WTC11 (cell line): Measurements from ENCODE around the gene FNDC3B. TPM values are rescaled to one million over a fixed set of nuclear protein-coding genes. Genes with fewer than 3 reads are reported as not detected.

ENCODE experiments used
- ATAC-seq: fragments of 200-7000 bp; cut with Tn5 transposase; 2 replicates; pipeline ENCODE4 v1.10.0; 2021; ENCODE audit warnings: mild to moderate bottlenecking, moderate library complexity
- CTCF ChIA-PET: fragments of 300-600 bp; sonication (Branson Sonifier 250); formaldehyde crosslinking; loops from one replicate; lab custom pipeline; 2021; ENCODE audit warnings: antibody characterized with exemption; lab: Charles Lee
- POLR2A ChIA-PET: fragments of 350-600 bp; sonication (Branson Sonifier 250); formaldehyde crosslinking; loops from one replicate; lab custom pipeline; 2021; ENCODE audit warnings: antibody characterized with exemption; lab: Charles Lee
- DNase-seq: peaks from one replicate; pipeline ENCODE4 v3.0.0; 2021; ENCODE audit warnings: low spot score
- H3K27ac Mint-ChIP-seq: 2 replicates; pipeline ENCODE4 v1.8.0; 2021; ENCODE audit warnings: mixed read lengths
- H3K27me3 Mint-ChIP-seq: 2 replicates; pipeline ENCODE4 v1.8.0; 2021; ENCODE audit warnings: low read depth, mild to moderate bottlenecking, moderate library complexity, mixed read lengths
- H3K36me3 Mint-ChIP-seq: 2 replicates; pipeline ENCODE4 v1.8.0; 2021; ENCODE audit warnings: mixed read lengths
- H3K4me1 Mint-ChIP-seq: 2 replicates; pipeline ENCODE4 v1.8.0; 2022; ENCODE audit warnings: mixed read lengths
- H3K4me3 Mint-ChIP-seq: 2 replicates; pipeline ENCODE4 v1.8.0; 2021; ENCODE audit warnings: mild to moderate bottlenecking, moderate library complexity, mixed read lengths
- H3K9me3 Mint-ChIP-seq: 2 replicates; pipeline ENCODE4 v1.8.0; 2021; ENCODE audit warnings: mixed read lengths
- EMX1 ChIP-seq: fragments of 250-450 bp; sonication (Bioruptor Pico); IDR thresholded peaks from 2 replicates; pipeline ENCODE4 v1.8.0; 2021; ENCODE audit warnings: mild to moderate bottlenecking
- SOX15 ChIP-seq: fragments of 250-450 bp; sonication (Bioruptor Pico); IDR thresholded peaks from 2 replicates; pipeline ENCODE4 v1.9.0; 2021; ENCODE audit warnings: mild to moderate bottlenecking
- TCF7 ChIP-seq: sonication (generic); formaldehyde crosslinking; IDR thresholded peaks from 2 replicates; pipeline ENCODE4 v1.8.0; 2022; ENCODE audit warnings: mild to moderate bottlenecking, low read depth, missing genetic modification reagents, moderate library complexity
- TEAD4 ChIP-seq: sonication (generic); formaldehyde crosslinking; IDR thresholded peaks from 2 replicates; pipeline ENCODE4 v1.8.0; 2022; ENCODE audit warnings: mild to moderate bottlenecking, missing genetic modification reagents
- ZBTB21 ChIP-seq: sonication (generic); formaldehyde crosslinking; IDR thresholded peaks from 2 replicates; pipeline ENCODE4 v1.8.1; 2023; ENCODE audit warnings: mild to moderate bottlenecking, missing genetic modification reagents, borderline replicate concordance
- ZNF317 ChIP-seq: sonication (generic); formaldehyde crosslinking; IDR thresholded peaks from 2 replicates; pipeline ENCODE4 v1.8.1; 2023; ENCODE audit warnings: low read depth, mild to moderate bottlenecking, moderate library complexity, missing genetic modification reagents, borderline replicate concordance
- ZNF671 ChIP-seq: fragments of 250-450 bp; sonication (Bioruptor Pico); IDR thresholded peaks from 2 replicates; pipeline ENCODE4 v1.8.0; 2021; ENCODE audit warnings: mild to moderate bottlenecking
- total RNA-seq: library from RNA; stranded (reverse); gene quantifications from 3 replicates; pipeline ENCODE4 v1.2.3, GENCODE V29; 2021
- TF ChIP-seq, protein P1 (sequence below): sonication (generic); formaldehyde crosslinking; IDR thresholded peaks from 2 replicates; pipeline ENCODE4 v1.8.1; 2023; ENCODE audit warnings: mild to moderate bottlenecking, missing genetic modification reagents
- TF ChIP-seq, protein P2 (sequence below): fragments of 250-450 bp; sonication (Bioruptor Pico); IDR thresholded peaks from 2 replicates; pipeline ENCODE4 v1.9.0; 2021; ENCODE audit warnings: mild to moderate bottlenecking, borderline replicate concordance
- TF ChIP-seq, protein P3 (sequence below): sonication (generic); formaldehyde crosslinking; IDR thresholded peaks from 2 replicates; pipeline ENCODE4 v1.8.0; 2022; ENCODE audit warnings: mild to moderate bottlenecking, missing genetic modification reagents
- TF ChIP-seq, protein P4 (sequence below): sonication (generic); formaldehyde crosslinking; IDR thresholded peaks from 2 replicates; pipeline ENCODE4 v1.8.0; 2022; ENCODE audit warnings: mild to moderate bottlenecking, missing genetic modification reagents
- TF ChIP-seq, protein P5 (sequence below): fragments of 250-450 bp; sonication (Bioruptor Pico); IDR thresholded peaks from 2 replicates; pipeline ENCODE4 v2.1.2; 2022; ENCODE audit warnings: mild to moderate bottlenecking, moderate library complexity
- TF ChIP-seq, protein P6 (sequence below): sonication (generic); formaldehyde crosslinking; conservative IDR thresholded peaks from 2 replicates; pipeline ENCODE4 v1.8.1; 2023; ENCODE audit warnings: mild to moderate bottlenecking, low read depth, missing genetic modification reagents, moderate library complexity
- TF ChIP-seq, protein P7 (sequence below): sonication (generic); formaldehyde crosslinking; IDR thresholded peaks from 2 replicates; pipeline ENCODE4 v1.8.1; 2022; ENCODE audit warnings: missing genetic modification reagents, borderline replicate concordance
- TF ChIP-seq, protein P8 (sequence below): sonication (generic); formaldehyde crosslinking; IDR thresholded peaks from 2 replicates; pipeline ENCODE4 v1.8.0; 2022; ENCODE audit warnings: missing genetic modification reagents
- TF ChIP-seq, protein P9 (sequence below): sonication (generic); formaldehyde crosslinking; IDR thresholded peaks from 2 replicates; pipeline ENCODE4 v1.8.1; 2022; ENCODE audit warnings: low read depth, missing genetic modification reagents, borderline replicate concordance

Gene FNDC3B
- total RNA-seq, 1 experiment from 2014 or later: 42.8 TPM

DNA sequence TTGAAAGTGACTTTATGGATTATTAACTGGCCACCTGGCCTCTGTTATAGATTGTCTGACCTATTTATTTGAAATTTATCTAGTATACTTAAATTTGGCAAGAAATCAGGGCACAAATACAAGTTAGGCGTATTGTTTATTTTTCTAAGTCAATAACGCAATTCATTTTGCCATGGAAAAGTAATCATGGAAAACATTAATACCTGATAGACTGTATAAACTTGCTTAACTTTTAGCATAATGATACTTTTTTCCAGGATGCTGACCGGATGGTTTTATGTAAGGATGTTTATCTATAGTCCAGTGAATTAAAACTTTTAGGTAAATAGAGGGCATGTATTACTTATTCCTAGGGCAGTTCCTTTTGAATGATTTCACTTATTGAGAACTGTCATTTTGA lies 20.2 kb downstream of the FNDC3B start (continued):
- TF ChIP-seq, protein P1, sequence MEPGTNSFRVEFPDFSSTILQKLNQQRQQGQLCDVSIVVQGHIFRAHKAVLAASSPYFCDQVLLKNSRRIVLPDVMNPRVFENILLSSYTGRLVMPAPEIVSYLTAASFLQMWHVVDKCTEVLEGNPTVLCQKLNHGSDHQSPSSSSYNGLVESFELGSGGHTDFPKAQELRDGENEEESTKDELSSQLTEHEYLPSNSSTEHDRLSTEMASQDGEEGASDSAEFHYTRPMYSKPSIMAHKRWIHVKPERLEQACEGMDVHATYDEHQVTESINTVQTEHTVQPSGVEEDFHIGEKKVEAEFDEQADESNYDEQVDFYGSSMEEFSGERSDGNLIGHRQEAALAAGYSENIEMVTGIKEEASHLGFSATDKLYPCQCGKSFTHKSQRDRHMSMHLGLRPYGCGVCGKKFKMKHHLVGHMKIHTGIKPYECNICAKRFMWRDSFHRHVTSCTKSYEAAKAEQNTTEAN: no peak
- TF ChIP-seq, protein P2, sequence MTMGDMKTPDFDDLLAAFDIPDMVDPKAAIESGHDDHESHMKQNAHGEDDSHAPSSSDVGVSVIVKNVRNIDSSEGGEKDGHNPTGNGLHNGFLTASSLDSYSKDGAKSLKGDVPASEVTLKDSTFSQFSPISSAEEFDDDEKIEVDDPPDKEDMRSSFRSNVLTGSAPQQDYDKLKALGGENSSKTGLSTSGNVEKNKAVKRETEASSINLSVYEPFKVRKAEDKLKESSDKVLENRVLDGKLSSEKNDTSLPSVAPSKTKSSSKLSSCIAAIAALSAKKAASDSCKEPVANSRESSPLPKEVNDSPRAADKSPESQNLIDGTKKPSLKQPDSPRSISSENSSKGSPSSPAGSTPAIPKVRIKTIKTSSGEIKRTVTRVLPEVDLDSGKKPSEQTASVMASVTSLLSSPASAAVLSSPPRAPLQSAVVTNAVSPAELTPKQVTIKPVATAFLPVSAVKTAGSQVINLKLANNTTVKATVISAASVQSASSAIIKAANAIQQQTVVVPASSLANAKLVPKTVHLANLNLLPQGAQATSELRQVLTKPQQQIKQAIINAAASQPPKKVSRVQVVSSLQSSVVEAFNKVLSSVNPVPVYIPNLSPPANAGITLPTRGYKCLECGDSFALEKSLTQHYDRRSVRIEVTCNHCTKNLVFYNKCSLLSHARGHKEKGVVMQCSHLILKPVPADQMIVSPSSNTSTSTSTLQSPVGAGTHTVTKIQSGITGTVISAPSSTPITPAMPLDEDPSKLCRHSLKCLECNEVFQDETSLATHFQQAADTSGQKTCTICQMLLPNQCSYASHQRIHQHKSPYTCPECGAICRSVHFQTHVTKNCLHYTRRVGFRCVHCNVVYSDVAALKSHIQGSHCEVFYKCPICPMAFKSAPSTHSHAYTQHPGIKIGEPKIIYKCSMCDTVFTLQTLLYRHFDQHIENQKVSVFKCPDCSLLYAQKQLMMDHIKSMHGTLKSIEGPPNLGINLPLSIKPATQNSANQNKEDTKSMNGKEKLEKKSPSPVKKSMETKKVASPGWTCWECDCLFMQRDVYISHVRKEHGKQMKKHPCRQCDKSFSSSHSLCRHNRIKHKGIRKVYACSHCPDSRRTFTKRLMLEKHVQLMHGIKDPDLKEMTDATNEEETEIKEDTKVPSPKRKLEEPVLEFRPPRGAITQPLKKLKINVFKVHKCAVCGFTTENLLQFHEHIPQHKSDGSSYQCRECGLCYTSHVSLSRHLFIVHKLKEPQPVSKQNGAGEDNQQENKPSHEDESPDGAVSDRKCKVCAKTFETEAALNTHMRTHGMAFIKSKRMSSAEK: no peak
- TF ChIP-seq SOX15 (CRISPR knock-in tag) (no peak), TCF7 (CRISPR knock-in tag) (no peak), ZBTB21 (no peak), ZNF317 (CRISPR knock-in tag) (no peak), ZNF671 (CRISPR knock-in tag) (no peak), TEAD4 (no peak)
- TF ChIP-seq, protein P3, sequence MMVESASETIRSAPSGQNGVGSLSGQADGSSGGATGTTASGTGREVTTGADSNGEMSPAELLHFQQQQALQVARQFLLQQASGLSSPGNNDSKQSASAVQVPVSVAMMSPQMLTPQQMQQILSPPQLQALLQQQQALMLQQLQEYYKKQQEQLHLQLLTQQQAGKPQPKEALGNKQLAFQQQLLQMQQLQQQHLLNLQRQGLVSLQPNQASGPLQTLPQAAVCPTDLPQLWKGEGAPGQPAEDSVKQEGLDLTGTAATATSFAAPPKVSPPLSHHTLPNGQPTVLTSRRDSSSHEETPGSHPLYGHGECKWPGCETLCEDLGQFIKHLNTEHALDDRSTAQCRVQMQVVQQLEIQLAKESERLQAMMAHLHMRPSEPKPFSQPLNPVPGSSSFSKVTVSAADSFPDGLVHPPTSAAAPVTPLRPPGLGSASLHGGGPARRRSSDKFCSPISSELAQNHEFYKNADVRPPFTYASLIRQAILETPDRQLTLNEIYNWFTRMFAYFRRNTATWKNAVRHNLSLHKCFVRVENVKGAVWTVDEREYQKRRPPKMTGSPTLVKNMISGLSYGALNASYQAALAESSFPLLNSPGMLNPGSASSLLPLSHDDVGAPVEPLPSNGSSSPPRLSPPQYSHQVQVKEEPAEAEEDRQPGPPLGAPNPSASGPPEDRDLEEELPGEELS (CRISPR knock-in tag): no peak
- TF ChIP-seq, protein P4, sequence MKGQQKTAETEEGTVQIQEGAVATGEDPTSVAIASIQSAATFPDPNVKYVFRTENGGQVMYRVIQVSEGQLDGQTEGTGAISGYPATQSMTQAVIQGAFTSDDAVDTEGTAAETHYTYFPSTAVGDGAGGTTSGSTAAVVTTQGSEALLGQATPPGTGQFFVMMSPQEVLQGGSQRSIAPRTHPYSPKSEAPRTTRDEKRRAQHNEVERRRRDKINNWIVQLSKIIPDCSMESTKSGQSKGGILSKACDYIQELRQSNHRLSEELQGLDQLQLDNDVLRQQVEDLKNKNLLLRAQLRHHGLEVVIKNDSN (CRISPR knock-in tag): no peak
- TF ChIP-seq, protein P5, sequence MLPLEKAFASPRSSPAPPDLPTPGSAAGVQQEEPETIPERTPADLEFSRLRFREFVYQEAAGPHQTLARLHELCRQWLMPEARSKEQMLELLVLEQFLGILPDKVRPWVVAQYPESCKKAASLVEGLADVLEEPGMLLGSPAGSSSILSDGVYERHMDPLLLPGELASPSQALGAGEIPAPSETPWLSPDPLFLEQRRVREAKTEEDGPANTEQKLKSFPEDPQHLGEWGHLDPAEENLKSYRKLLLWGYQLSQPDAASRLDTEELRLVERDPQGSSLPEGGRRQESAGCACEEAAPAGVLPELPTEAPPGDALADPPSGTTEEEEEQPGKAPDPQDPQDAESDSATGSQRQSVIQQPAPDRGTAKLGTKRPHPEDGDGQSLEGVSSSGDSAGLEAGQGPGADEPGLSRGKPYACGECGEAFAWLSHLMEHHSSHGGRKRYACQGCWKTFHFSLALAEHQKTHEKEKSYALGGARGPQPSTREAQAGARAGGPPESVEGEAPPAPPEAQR (CRISPR knock-in tag): no peak
- TF ChIP-seq, protein P6, sequence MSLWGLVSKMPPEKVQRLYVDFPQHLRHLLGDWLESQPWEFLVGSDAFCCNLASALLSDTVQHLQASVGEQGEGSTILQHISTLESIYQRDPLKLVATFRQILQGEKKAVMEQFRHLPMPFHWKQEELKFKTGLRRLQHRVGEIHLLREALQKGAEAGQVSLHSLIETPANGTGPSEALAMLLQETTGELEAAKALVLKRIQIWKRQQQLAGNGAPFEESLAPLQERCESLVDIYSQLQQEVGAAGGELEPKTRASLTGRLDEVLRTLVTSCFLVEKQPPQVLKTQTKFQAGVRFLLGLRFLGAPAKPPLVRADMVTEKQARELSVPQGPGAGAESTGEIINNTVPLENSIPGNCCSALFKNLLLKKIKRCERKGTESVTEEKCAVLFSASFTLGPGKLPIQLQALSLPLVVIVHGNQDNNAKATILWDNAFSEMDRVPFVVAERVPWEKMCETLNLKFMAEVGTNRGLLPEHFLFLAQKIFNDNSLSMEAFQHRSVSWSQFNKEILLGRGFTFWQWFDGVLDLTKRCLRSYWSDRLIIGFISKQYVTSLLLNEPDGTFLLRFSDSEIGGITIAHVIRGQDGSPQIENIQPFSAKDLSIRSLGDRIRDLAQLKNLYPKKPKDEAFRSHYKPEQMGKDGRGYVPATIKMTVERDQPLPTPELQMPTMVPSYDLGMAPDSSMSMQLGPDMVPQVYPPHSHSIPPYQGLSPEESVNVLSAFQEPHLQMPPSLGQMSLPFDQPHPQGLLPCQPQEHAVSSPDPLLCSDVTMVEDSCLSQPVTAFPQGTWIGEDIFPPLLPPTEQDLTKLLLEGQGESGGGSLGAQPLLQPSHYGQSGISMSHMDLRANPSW (CRISPR knock-in tag): no peak

DNA sequence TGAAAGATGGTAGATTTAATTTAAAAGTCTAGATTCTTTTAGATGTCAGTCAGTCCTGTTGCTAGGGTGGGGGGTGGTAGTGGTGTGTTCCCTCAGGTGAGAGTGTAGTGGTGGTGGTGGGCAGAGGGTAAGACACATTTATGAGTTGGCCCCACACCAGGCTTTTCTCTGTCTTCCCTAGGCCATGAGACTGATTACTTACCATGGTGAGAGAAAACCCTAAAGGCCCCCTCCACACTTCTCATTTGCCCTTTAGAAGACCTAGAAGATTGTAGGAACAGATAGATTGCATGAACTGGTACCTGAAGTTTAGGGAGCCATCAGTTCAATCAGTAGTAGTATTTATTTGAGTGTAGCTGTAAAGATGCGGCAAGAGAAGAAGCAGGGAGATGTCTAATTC lies 20.9 kb downstream of the FNDC3B start:
- H3K4me3 Mint-ChIP-seq: no peak overlapping the region
- DNase-seq (no peak), ATAC-seq (no peak)
- POLR2A ChIA-PET: interaction anchor here (0.7 kb wide), 1 partner anchor 40 kb away, joined by 4 read pairs; no protein-coding TSS in a partner anchor
- H3K27ac Mint-ChIP-seq: no peak overlapping the region
- CTCF ChIA-PET: no interaction called here
- H3K27me3 Mint-ChIP-seq: no peaks in the 10 kb centered on the region
- H3K9me3 Mint-ChIP-seq: peaks cover 5% of the 10 kb centered on the region
- peaks cover 46% of the 10 kb centered on the region for H3K4me1 Mint-ChIP-seq
- H3K36me3 Mint-ChIP-seq: peaks cover 11% of the 10 kb centered on the region
- TF ChIP-seq, protein P7, sequence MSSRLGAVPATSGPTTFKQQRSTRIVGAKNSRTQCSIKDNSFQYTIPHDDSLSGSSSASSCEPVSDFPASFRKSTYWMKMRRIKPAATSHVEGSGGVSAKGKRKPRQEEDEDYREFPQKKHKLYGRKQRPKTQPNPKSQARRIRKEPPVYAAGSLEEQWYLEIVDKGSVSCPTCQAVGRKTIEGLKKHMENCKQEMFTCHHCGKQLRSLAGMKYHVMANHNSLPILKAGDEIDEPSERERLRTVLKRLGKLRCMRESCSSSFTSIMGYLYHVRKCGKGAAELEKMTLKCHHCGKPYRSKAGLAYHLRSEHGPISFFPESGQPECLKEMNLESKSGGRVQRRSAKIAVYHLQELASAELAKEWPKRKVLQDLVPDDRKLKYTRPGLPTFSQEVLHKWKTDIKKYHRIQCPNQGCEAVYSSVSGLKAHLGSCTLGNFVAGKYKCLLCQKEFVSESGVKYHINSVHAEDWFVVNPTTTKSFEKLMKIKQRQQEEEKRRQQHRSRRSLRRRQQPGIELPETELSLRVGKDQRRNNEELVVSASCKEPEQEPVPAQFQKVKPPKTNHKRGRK: no peak
- TF ChIP-seq, protein P8, sequence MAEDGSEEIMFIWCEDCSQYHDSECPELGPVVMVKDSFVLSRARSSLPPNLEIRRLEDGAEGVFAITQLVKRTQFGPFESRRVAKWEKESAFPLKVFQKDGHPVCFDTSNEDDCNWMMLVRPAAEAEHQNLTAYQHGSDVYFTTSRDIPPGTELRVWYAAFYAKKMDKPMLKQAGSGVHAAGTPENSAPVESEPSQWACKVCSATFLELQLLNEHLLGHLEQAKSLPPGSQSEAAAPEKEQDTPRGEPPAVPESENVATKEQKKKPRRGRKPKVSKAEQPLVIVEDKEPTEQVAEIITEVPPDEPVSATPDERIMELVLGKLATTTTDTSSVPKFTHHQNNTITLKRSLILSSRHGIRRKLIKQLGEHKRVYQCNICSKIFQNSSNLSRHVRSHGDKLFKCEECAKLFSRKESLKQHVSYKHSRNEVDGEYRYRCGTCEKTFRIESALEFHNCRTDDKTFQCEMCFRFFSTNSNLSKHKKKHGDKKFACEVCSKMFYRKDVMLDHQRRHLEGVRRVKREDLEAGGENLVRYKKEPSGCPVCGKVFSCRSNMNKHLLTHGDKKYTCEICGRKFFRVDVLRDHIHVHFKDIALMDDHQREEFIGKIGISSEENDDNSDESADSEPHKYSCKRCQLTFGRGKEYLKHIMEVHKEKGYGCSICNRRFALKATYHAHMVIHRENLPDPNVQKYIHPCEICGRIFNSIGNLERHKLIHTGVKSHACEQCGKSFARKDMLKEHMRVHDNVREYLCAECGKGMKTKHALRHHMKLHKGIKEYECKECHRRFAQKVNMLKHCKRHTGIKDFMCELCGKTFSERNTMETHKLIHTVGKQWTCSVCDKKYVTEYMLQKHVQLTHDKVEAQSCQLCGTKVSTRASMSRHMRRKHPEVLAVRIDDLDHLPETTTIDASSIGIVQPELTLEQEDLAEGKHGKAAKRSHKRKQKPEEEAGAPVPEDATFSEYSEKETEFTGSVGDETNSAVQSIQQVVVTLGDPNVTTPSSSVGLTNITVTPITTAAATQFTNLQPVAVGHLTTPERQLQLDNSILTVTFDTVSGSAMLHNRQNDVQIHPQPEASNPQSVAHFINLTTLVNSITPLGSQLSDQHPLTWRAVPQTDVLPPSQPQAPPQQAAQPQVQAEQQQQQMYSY (CRISPR knock-in tag): no peak
- TF ChIP-seq, protein P9, sequence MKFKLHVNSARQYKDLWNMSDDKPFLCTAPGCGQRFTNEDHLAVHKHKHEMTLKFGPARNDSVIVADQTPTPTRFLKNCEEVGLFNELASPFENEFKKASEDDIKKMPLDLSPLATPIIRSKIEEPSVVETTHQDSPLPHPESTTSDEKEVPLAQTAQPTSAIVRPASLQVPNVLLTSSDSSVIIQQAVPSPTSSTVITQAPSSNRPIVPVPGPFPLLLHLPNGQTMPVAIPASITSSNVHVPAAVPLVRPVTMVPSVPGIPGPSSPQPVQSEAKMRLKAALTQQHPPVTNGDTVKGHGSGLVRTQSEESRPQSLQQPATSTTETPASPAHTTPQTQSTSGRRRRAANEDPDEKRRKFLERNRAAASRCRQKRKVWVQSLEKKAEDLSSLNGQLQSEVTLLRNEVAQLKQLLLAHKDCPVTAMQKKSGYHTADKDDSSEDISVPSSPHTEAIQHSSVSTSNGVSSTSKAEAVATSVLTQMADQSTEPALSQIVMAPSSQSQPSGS (CRISPR knock-in tag): no peak
- no peak for TF ChIP-seq EMX1 (CRISPR knock-in tag)
